SHP77 treated with DMSO at 0.1 percent for 48 hours (cell line): Measurements from ENCODE around the gene SIRPG.
"Not testable (repeated sequence)": the region's sequence is repeated elsewhere in the genome, so short reads cannot be mapped to it uniquely, and the experiment has no call there.

Experiments used
- DNase-seq: peaks from one replicate; lab custom pipeline; 2025; lab: John Stamatoyannopoulos, UW

Gene SIRPG

GRCh38 chr20:1657556-1658334, at the start of gene SIRPG:
Gene SIRPG, minus strand, starts transcription at chr20:1657779. Its CDS starts 65 bp downstream, at chr20:1657714.
- DNase-seq: no peak

- DNase-seq: not testable (repeated sequence)
Measured at GRCh38 chr20:1706887-1707286, 49.3 kb upstream of the SIRPG start.

GRCh38 chr20:1706079-1706478, 48.5 kb upstream of the SIRPG start:
- DNase-seq: no peak

GRCh38 chr20:1702855-1703254, 45.3 kb upstream of the SIRPG start:
- DNase-seq: no peak

GRCh38 chr20:1702328-1702727, 44.7 kb upstream of the SIRPG start:
- DNase-seq: no peak

GRCh38 chr20:1700990-1701389, 43.4 kb upstream of the SIRPG start:
- DNase-seq: no peak

- no peak for DNase-seq
Measured at GRCh38 chr20:1697592-1697991, 40.0 kb upstream of the SIRPG start.

GRCh38 chr20:1696521-1697209, 39.1 kb upstream of the SIRPG start:
- no peak for DNase-seq

GRCh38 chr20:1694672-1695071, 37.1 kb upstream of the SIRPG start:
- no peak for DNase-seq

- DNase-seq: no peak
Measured at GRCh38 chr20:1693427-1693826, 35.8 kb upstream of the SIRPG start.

- DNase-seq: no peak
Measured at GRCh38 chr20:1689721-1690120, 32.1 kb upstream of the SIRPG start.

GRCh38 chr20:1688886-1689538, 31.4 kb upstream of the SIRPG start:
- DNase-seq: no peak

GRCh38 chr20:1687053-1687452, 29.5 kb upstream of the SIRPG start:
- no peak for DNase-seq

- no peak for DNase-seq
Measured at GRCh38 chr20:1686151-1686748, 28.7 kb upstream of the SIRPG start.

GRCh38 chr20:1685304-1686052, 27.9 kb upstream of the SIRPG start:
- DNase-seq: no peak

- DNase-seq: no peak
Measured at GRCh38 chr20:1684872-1685271, 27.3 kb upstream of the SIRPG start.

- no peak for DNase-seq
Measured at GRCh38 chr20:1676650-1677049, 19.1 kb upstream of the SIRPG start.

GRCh38 chr20:1674990-1675780, 17.6 kb upstream of the SIRPG start:
- no peak for DNase-seq

GRCh38 chr20:1674361-1674760, 16.8 kb upstream of the SIRPG start:
- DNase-seq: no peak

- DNase-seq: no peak
Measured at GRCh38 chr20:1673424-1673823, 15.8 kb upstream of the SIRPG start.

GRCh38 chr20:1672728-1673127, 15.1 kb upstream of the SIRPG start:
- DNase-seq: no peak
